Spleen (tissue), 11 donors: ENCODE results near the gene SLC27A2. TPM values are rescaled to one million over a fixed set of nuclear protein-coding genes. Genes with fewer than 3 reads are reported as not detected.

Experiments
- DNase-seq: peaks from one replicate; pipeline ENCODE4 v3.0.0-alpha.2; 2020
- H3K27ac ChIP-seq, 8 donors: fragments of 200-600 bp; sonication (generic) in 7 of 8; 1 replicate in 4 of 8; 2 replicates in 4 of 8; pipeline versions ENCODE4 v1.5.0 to v1.8.0; 2016 to 2021; ENCODE audit warnings: inconsistent platforms in 4 of 8, mild to moderate bottlenecking in 4 of 8, moderate library complexity in 1 of 8
- H3K27me3 ChIP-seq, 7 donors: fragments of 200-600 bp; sonication (generic) in 6 of 7; replicated peaks in 1 of 7; 1 replicate in 4 of 7; 2 replicates in 3 of 7; pipeline versions ENCODE4 v1.5.0 to v1.8.0; 2016 to 2021; ENCODE audit warnings: inconsistent platforms in 3 of 7, mild to moderate bottlenecking in 1 of 7
- H3K36me3 ChIP-seq, 6 donors: fragments of 200-600 bp; sonication (generic) in 5 of 6; 1 replicate in 4 of 6; 2 replicates in 2 of 6; pipeline versions ENCODE4 v1.5.0 to v1.8.0; 2016 to 2021; ENCODE audit warnings: inconsistent platforms in 2 of 6
- H3K4me1 ChIP-seq, 6 donors: fragments of 200-600 bp; sonication (generic) in 5 of 6; 1 replicate in 3 of 6; 2 replicates in 3 of 6; pipeline versions ENCODE4 v1.5.0 to v1.8.0; 2016 to 2021; ENCODE audit warnings: inconsistent platforms in 3 of 6
- H3K4me3 ChIP-seq, 8 donors: fragments of 200-600 bp; sonication (generic) in 7 of 8; 1 replicate in 4 of 8; 2 replicates in 4 of 8; pipeline versions ENCODE4 v1.5.0 to v1.8.0; 2016 to 2021; ENCODE audit warnings: inconsistent platforms in 4 of 8, mild to moderate bottlenecking in 4 of 8, moderate library complexity in 2 of 8
- H3K9me3 ChIP-seq, 8 donors: fragments of 200-600 bp; sonication (generic) in 7 of 8; 1 replicate in 4 of 8; 2 replicates in 4 of 8; pipeline versions ENCODE4 v1.5.0 to v1.8.0; 2016 to 2021; ENCODE audit warnings: inconsistent platforms in 4 of 8
- POLR2A ChIP-seq, 3 donors: fragments of 450-650 bp; IDR thresholded peaks; one replicate each; pipeline ENCODE4 v1.5.1; 2017; ENCODE audit warnings: antibody characterized with exemption in 3 of 3, mild to moderate bottlenecking in 1 of 3
- POLR2AphosphoS5 ChIP-seq, 3 donors: sonication (generic); formaldehyde crosslinking; IDR thresholded peaks; one replicate each; pipeline ENCODE4 v1.5.1; 2017; ENCODE audit warnings: antibody characterized with exemption in 3 of 3
- WGBS, 5 donors: extraction: QIAGEN DNeasy Blood & Tissue Kit in 3 of 5; methylation state at CpG; one replicate each; pipeline versions ENCODE4 v1.1.5 to v1.1.7; 2013 to 2018; 5-methylcytosine and 5-hydroxymethylcytosine counted together
- intact Hi-C: fragments of 100-400 bp; cut with DNase I; formaldehyde crosslinking; loops from one replicate; pipeline ENCODE4 v1.15.0; 2023; ENCODE audit warnings: low total_unique reads
- polyA plus RNA-seq, 3 donors: library from polyadenylated mRNA; stranded (reverse); fragments of 200-250 nt; gene quantifications; one replicate each; pipeline ENCODE4 v1.2.1, GENCODE V29; 2013
- total RNA-seq, 7 donors: library from RNA; depleted of rRNA in 3 of 7; stranded (reverse); fragments of >200 nt in 3 of 7; fragmentation: NEBNext Ultra II Directional in 4 of 7; extraction: Animal tissue kit (Norgen Biotek cat#: 25700) in 4 of 7; gene quantifications; one replicate each; pipeline versions ENCODE4 v1.1.0 to v1.2.1, GENCODE V29; 2016 to 2021
- TF ChIP-seq, protein P1 (sequence below), 11 experiments: fragments of 200-600 bp in 7 of 11; fragments of 450-650 bp in 4 of 11; sonication (generic) in 4 of 11; IDR thresholded peaks in 8 of 11; conservative IDR thresholded peaks in 3 of 11; 1 replicate in 7 of 11; 2 replicates in 4 of 11; pipeline versions ENCODE4 v1.4.0 to v1.8.0; 2016 to 2021; ENCODE audit warnings: antibody characterized with exemption in 11 of 11, inconsistent platforms in 4 of 11, mild to moderate bottlenecking in 1 of 11
- donor health status: healthy with polysubstance abuse.
- donor health status: DM: no; HTN: no; CAD: no; lungs with moderate emphysema.
- donor health status: DM: no; HTN: no; CAD: no.
- donor health status: Bipolar disorder and iron deficiency.
- donor health status: healthy.
- donor health status: DM: no; HTN: no; CAD: no.
- donor health status: DM: yes; HTN: yes; CAD: no.

Gene SLC27A2
- total and polyA plus RNA-seq, 10 donors, result 0.15 to 1.3 (median 0.39) TPM; not detected in 1

DNA sequence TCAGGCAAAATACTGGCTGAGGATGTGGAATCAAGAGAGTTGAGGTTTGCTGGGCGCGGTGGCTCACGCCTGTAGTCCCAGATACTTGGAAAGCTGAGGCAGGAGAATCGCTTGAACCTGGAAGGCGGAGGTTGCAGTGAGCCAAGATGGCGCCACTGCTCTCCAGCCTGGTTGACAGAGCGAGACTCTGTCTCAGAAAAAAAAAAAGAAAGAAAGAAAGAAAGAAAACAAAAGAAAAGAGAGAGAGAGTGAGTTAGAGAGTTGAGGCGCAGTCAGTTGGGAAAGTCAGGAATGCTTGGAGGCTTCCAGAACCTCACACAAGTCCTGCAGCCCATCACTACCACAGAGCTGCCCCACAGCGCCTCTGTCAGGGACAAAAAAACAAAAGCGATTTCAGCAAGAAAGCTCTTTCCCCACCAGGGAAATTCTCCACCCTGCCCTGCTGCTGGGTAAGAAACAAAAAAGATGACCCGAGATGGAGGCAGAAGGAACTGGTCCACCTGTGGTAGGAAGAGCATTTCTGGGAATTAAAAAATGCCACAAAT, 69.7 kb downstream of the SLC27A2 start:
- H3K9me3 ChIP-seq, result no peaks in the 10 kb centered on the region
- no peak overlapping the region for H3K4me3 ChIP-seq
- intact Hi-C loops, result no loop called here
- H3K27ac ChIP-seq, result no peak overlapping the region
- no peak for DNase-seq
- 82 to 94% (median 93%) methylated on average over 11 of the region's 11 CpGs for WGBS, 5 donors
- peaks cover 0 to 29% (median 12%) of the 10 kb centered on the region in 6 donors for H3K4me1 ChIP-seq
- no peaks in the 10 kb centered on the region for H3K36me3 ChIP-seq
- TF ChIP-seq POLR2A (IDR thresholded peaks at IDR 0.05) (no peak), POLR2AphosphoS5 (IDR thresholded peaks at IDR 0.05) (no peak)
- TF ChIP-seq, protein P1, sequence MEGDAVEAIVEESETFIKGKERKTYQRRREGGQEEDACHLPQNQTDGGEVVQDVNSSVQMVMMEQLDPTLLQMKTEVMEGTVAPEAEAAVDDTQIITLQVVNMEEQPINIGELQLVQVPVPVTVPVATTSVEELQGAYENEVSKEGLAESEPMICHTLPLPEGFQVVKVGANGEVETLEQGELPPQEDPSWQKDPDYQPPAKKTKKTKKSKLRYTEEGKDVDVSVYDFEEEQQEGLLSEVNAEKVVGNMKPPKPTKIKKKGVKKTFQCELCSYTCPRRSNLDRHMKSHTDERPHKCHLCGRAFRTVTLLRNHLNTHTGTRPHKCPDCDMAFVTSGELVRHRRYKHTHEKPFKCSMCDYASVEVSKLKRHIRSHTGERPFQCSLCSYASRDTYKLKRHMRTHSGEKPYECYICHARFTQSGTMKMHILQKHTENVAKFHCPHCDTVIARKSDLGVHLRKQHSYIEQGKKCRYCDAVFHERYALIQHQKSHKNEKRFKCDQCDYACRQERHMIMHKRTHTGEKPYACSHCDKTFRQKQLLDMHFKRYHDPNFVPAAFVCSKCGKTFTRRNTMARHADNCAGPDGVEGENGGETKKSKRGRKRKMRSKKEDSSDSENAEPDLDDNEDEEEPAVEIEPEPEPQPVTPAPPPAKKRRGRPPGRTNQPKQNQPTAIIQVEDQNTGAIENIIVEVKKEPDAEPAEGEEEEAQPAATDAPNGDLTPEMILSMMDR (IDR thresholded peaks at IDR 0.05 in 8 of 11, conservative IDR thresholded peaks at IDR 0.05 in 3 of 11), result no peak
- H3K27me3 ChIP-seq, result no peaks in the 10 kb centered on the region

DNA sequence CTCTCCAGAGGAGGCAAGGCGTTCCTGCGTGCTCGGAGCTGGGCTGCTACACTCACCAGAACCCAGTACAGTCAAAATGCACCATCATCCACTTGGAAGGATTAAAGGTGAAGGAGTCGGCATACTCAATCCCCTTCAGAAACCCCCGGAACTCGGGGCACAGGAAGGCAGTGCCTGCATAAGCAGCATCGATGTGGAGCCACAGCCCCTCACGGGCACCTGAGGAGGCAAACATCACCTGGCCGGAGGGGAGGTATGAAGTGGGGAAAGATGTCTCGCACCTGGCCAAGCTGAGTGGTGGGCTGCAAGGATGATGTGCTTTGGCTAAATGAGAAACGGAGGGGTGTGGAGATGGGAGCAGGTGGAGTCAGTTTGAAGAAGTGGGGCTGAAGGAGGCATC, 70.6 kb downstream of the SLC27A2 start:
- 92 to 96% (median 95%) methylated on average over 11 of the region's 11 CpGs for WGBS, 5 donors
- Histone ChIP-seq H3K9me3 (no peaks in the 10 kb centered on the region), H3K36me3 (no peaks in the 10 kb centered on the region), H3K4me3 (no peak overlapping the region), H3K27me3 (no peaks in the 10 kb centered on the region), H3K27ac (no peak overlapping the region), H3K4me1 (peaks cover 0 to 22% (median 9%) of the 10 kb centered on the region in 6 donors)
- intact Hi-C loops, result no loop called here
- DNase-seq, result no peak
- no peak for TF ChIP-seq POLR2AphosphoS5 (IDR thresholded peaks at IDR 0.05)
- TF ChIP-seq, protein P1 (IDR thresholded peaks at IDR 0.05 in 8 of 11, conservative IDR thresholded peaks at IDR 0.05 in 3 of 11), result no peak
- no peak for TF ChIP-seq POLR2A (IDR thresholded peaks at IDR 0.05)

DNA sequence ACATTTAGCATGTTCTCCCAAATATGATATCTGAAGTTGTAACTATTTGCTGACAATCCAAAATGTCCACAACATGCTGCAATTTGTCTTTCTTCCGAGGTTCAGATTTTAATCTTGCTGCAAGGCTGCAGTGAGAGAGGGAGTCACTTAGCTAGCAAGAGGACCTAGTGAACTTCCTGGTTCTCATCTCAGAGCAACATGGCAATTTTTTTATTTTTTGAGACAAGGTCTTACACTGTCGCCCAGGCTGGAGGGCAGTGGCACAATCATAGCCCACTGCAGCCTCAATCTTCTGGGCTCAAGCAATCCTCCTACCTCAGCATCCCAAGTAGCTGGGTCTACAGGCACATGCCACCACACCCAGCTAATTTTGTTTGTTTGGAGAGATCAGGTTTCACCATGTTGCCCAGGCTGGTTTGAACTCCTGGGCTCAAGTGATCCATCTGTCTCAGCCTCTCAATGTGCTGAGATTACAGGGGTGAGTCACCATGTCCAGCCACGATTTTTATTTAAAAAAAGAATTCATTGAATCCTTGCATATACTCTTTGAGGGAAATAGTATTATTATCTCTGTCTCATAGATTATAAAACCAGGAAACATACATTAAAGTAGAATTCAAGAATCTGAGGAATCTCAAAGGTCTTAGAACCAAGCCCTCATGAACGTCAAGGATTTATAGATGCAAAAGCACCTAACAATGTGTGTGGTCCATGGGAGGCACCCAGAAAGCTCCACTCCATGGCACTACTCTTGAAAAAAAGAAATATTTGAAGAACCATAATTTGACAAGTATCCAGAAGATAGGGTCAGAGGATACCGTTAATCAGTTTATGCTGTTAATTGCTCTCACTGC, 74.4 kb downstream of the SLC27A2 start:
- H3K27me3 ChIP-seq, result no peaks in the 10 kb centered on the region
- no peaks in the 10 kb centered on the region for H3K36me3 ChIP-seq
- H3K4me3 ChIP-seq, result no peak overlapping the region
- no peak for DNase-seq
- H3K4me1 ChIP-seq, result peaks cover 0 to 36% (median 5%) of the 10 kb centered on the region in 6 donors
- intact Hi-C loops, result no loop called here
- H3K9me3 ChIP-seq, result no peaks in the 10 kb centered on the region
- 63 to 77% (median 66%) methylated on average over 5 of the region's 5 CpGs for WGBS, 5 donors
- no peak for TF ChIP-seq POLR2AphosphoS5 (IDR thresholded peaks at IDR 0.05)
- TF ChIP-seq, protein P1 (IDR thresholded peaks at IDR 0.05 in 8 of 11, conservative IDR thresholded peaks at IDR 0.05 in 3 of 11), result no peak
- no peak for TF ChIP-seq POLR2A (IDR thresholded peaks at IDR 0.05)
- peak overlapping the region in 1 of 8 donors; percentile 70 for H3K27ac ChIP-seq

DNA sequence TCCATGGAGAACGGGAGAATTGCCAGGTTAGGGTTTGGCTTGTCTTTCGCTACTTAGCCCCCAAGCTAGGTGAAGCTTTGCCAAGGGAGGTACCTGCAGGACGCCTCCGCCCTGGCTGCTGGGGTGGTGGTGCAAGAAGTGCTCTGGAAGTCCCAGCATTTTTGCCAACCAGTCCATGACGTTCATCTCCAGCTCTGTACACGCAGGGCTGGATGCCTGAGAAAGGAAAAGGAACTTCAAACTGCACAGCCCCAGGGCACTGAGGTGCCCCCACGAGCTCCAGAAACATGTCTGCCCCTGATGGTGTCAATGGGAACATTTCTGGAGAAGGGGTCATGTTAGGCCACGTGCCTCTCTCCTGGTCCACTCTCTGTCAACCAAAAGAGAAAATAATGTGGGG, 75.3 kb downstream of the SLC27A2 start:
- intact Hi-C loops, result no loop called here
- peak overlapping the region in 3 of 8 donors; percentile 33 to 70 (median 36) for H3K27ac ChIP-seq

More for the DNA sequence above, 75.3 kb downstream of the SLC27A2 start:
- no peak overlapping the region for H3K4me3 ChIP-seq
- WGBS, 5 donors, result 80 to 91% (median 84%) methylated on average over 6 to 8 of the region's 8 CpGs
- TF ChIP-seq POLR2A (IDR thresholded peaks at IDR 0.05) (no peak), POLR2AphosphoS5 (IDR thresholded peaks at IDR 0.05) (no peak)
- TF ChIP-seq, protein P1 (IDR thresholded peaks at IDR 0.05 in 8 of 11, conservative IDR thresholded peaks at IDR 0.05 in 3 of 11), result no peak
- no peaks in the 10 kb centered on the region for H3K9me3 ChIP-seq
- no peaks in the 10 kb centered on the region for H3K27me3 ChIP-seq
- DNase-seq, result no peak
- peaks cover 0 to 42% (median 7%) of the 10 kb centered on the region in 6 donors for H3K4me1 ChIP-seq
- no peaks in the 10 kb centered on the region for H3K36me3 ChIP-seq
